GM21381 (cell line): ENCODE results near the gene FASTKD3.

Experiments
- ATAC-seq: cut with Tn5 transposase; IDR thresholded peaks from one replicate; pipeline ENCODE4 v1.9.1; 2021; ENCODE audit warnings: mild to moderate bottlenecking, moderate library complexity; ENCODE audit not compliant: unreplicated experiment

FASTKD3 gene

GRCh38 chr5:7881091-7881490, 12.3 kb upstream of the FASTKD3 start:
- ATAC-seq, result no peak

- ATAC-seq, result peak; percentile 92
Measured at GRCh38 chr5:7878381-7878873, 9.6 kb upstream of the FASTKD3 start.

GRCh38 chr5:7877851-7878250, 9.0 kb upstream of the FASTKD3 start:
- no peak for ATAC-seq

GRCh38 chr5:7876867-7877266, 8.0 kb upstream of the FASTKD3 start:
- ATAC-seq, result peak; percentile 61

GRCh38 chr5:7875151-7875550, 6.3 kb upstream of the FASTKD3 start:
- ATAC-seq, result no peak

- ATAC-seq, result no peak
Measured at GRCh38 chr5:7874639-7875038, 5.8 kb upstream of the FASTKD3 start.

- ATAC-seq, result no peak
Measured at GRCh38 chr5:7873216-7873615, 4.4 kb upstream of the FASTKD3 start.

GRCh38 chr5:7872517-7873130, 3.8 kb upstream of the FASTKD3 start:
- ATAC-seq, result no peak

- ATAC-seq, result peak; percentile 28
Measured at GRCh38 chr5:7871653-7872052, 2.8 kb upstream of the FASTKD3 start.

GRCh38 chr5:7869474-7870136, 774 bp upstream of the FASTKD3 start:
- ATAC-seq, result peak; percentile 29

GRCh38 chr5:7868427-7868772, 431 bp downstream of the FASTKD3 start:
- ATAC-seq, result no peak

- no peak for ATAC-seq
Measured at GRCh38 chr5:7867260-7867659, 1.6 kb downstream of the FASTKD3 start.

- ATAC-seq, result no peak
Measured at GRCh38 chr5:7866196-7866595, 2.6 kb downstream of the FASTKD3 start.

GRCh38 chr5:7857926-7858632, 10.8 kb downstream of the FASTKD3 start:
- no peak for ATAC-seq

GRCh38 chr5:7857361-7857760, 11.5 kb downstream of the FASTKD3 start:
- no peak for ATAC-seq

GRCh38 chr5:7856855-7857254, 12.0 kb downstream of the FASTKD3 start:
- ATAC-seq, result peak; percentile 43

- ATAC-seq, result no peak
Measured at GRCh38 chr5:7855611-7856010, 13.2 kb downstream of the FASTKD3 start.

- no peak for ATAC-seq
Measured at GRCh38 chr5:7852988-7853387, 15.8 kb downstream of the FASTKD3 start.

- ATAC-seq, result no peak
Measured at GRCh38 chr5:7852542-7852941, 16.3 kb downstream of the FASTKD3 start.

- no peak for ATAC-seq
Measured at GRCh38 chr5:7851617-7852289, 17.1 kb downstream of the FASTKD3 start.

- ATAC-seq, result no peak
Measured at GRCh38 chr5:7851240-7851592, 17.6 kb downstream of the FASTKD3 start.
